A549 (cell line): ENCODE data around the gene IFT80. TPM values are rescaled to one million over a fixed set of nuclear protein-coding genes. Genes with fewer than 3 reads are reported as not detected.

ENCODE experiments used
- ATAC-seq, 2 experiments: fragments of 200-7000 bp in 1 of 2; fragments of >200 bp in 1 of 2; cut with Nextera tagmentation in 1 of 2; cut with Tn5 transposase in 1 of 2; 3 replicates each; pipeline versions ENCODE4 v1.8.0 to v1.9.1; 2018 to 2020; ENCODE audit warnings: mild to moderate bottlenecking in 1 of 2, moderate library complexity in 1 of 2
- CTCF ChIA-PET: fragments of 300-600 bp; sonication (Branson Sonifier 250); formaldehyde crosslinking; extraction: SDS; loops from one replicate; lab custom pipeline; 2021; ENCODE audit warnings: antibody characterized with exemption, inconsistent platforms; lab: Yijun Ruan, JAX
- POLR2A ChIA-PET: fragments of 350-600 bp; formaldehyde crosslinking; extraction: SDS; loops from one replicate; lab custom pipeline; 2021; ENCODE audit warnings: antibody characterized with exemption, inconsistent platforms; lab: Yijun Ruan, JAX
- DNase-seq, 2 experiments: peaks; one replicate each; pipeline versions ENCODE4 v3.0.0 to v3.0.0-alpha.2; 2011 to 2016; ENCODE audit warnings: low read depth in 1 of 2, low spot score in 1 of 2
- FAIRE-seq: peaks from 2 replicates; lab custom pipeline; 2011; peaks lifted over from hg19 to GRCh38; lab: Jason Lieb, UNC
- H3K27ac ChIP-seq, 2 experiments: fragments of >200 bp; sonication (Bioruptor Twin); formaldehyde crosslinking; 3 replicates each; pipeline ENCODE4 v1.5.1; 2016 to 2017
- H3K4me1 ChIP-seq: fragments of >200 bp; sonication (Bioruptor Twin); formaldehyde crosslinking; 3 replicates; pipeline ENCODE4 v1.6.1; 2016
- H3K4me2 ChIP-seq: fragments of >200 bp; sonication (Bioruptor Twin); formaldehyde crosslinking; 3 replicates; pipeline ENCODE4 v1.6.1; 2016
- H3K4me3 ChIP-seq: fragments of >200 bp; sonication (Bioruptor Twin); formaldehyde crosslinking; 3 replicates; pipeline ENCODE4 v1.5.1; 2016
- H3K9me3 ChIP-seq: fragments of >200 bp; sonication (Bioruptor Twin); formaldehyde crosslinking; 3 replicates; pipeline ENCODE4 v1.6.1; 2016
- EHMT2 ChIP-seq: fragments of 200-600 bp; sonication (generic); IDR thresholded peaks from 2 replicates; pipeline ENCODE4 v1.6.1; 2016; ENCODE audit warnings: antibody characterized with exemption, low read depth, mild to moderate bottlenecking, moderate library complexity
- EP300 ChIP-seq, 2 experiments: fragments of >200 bp; sonication (Bioruptor Twin); formaldehyde crosslinking; IDR thresholded peaks; 2 replicates in 1 of 2; 3 replicates in 1 of 2; pipeline ENCODE4 v1.6.1; 2016 to 2017
- HOXB13 ChIP-seq: fragments of 250-450 bp; sonication (Bioruptor Pico); IDR thresholded peaks from 2 replicates; pipeline ENCODE4 v1.5.0; 2020; ENCODE audit warnings: low read depth, mild to moderate bottlenecking, moderate library complexity
- JUNB ChIP-seq: fragments of >200 bp; sonication (Bioruptor Twin); formaldehyde crosslinking; IDR thresholded peaks from 2 replicates; pipeline ENCODE4 v1.6.1; 2016
- KDM1A ChIP-seq: fragments of 200-600 bp; sonication (generic); IDR thresholded peaks from 2 replicates; pipeline ENCODE4 v1.6.1; 2016; ENCODE audit warnings: low read depth, mild to moderate bottlenecking
- KDM5A ChIP-seq: fragments of 200-600 bp; sonication (generic); IDR thresholded peaks from 2 replicates; pipeline ENCODE4 v1.6.1; 2016; ENCODE audit warnings: antibody characterized with exemption, mild to moderate bottlenecking
- MAZ ChIP-seq: fragments of 150-350 bp; IDR thresholded peaks from 2 replicates; pipeline ENCODE4 v1.6.1; 2014; ENCODE audit warnings: antibody characterized with exemption, low read depth, low read length, borderline replicate concordance
- NFE2L2 ChIP-seq: fragments of 150-350 bp; conservative IDR thresholded peaks from 2 replicates; pipeline ENCODE4 v1.6.1; 2014; ENCODE audit warnings: low read length
- PHF8 ChIP-seq: fragments of 200-600 bp; sonication (generic); IDR thresholded peaks from 2 replicates; pipeline ENCODE4 v1.6.1; 2016; ENCODE audit warnings: low read depth, mild to moderate bottlenecking, antibody characterized with exemption, moderate library complexity, borderline replicate concordance
- POLR2AphosphoS2 ChIP-seq: conservative IDR thresholded peaks from 2 replicates; pipeline ENCODE4 v1.6.1; 2012; ENCODE audit warnings: low read length, improper control_type of control experiment, inconsistent platforms
- RAD21 ChIP-seq, 2 experiments: fragments of >200 bp in 1 of 2; sonication (Bioruptor Twin) in 1 of 2; formaldehyde crosslinking in 1 of 2; IDR thresholded peaks in 1 of 2; conservative IDR thresholded peaks in 1 of 2; 2 replicates in 1 of 2; 3 replicates in 1 of 2; pipeline ENCODE4 v1.6.1; 2012 to 2018; ENCODE audit warnings: inconsistent platforms in 1 of 2
- RFX5 ChIP-seq: fragments of 450-650 bp; IDR thresholded peaks from 2 replicates; pipeline ENCODE4 v1.7.1; 2014; ENCODE audit warnings: antibody characterized with exemption, mild to moderate bottlenecking, moderate library complexity
- SMC3 ChIP-seq: fragments of >200 bp; sonication (Bioruptor Twin); formaldehyde crosslinking; IDR thresholded peaks from 3 replicates; pipeline ENCODE4 v1.6.1; 2018; ENCODE audit warnings: inconsistent platforms
- SREBF2 ChIP-seq: fragments of 450-650 bp; IDR thresholded peaks from 2 replicates; pipeline ENCODE4 v1.6.1; 2014; ENCODE audit warnings: mild to moderate bottlenecking, moderate library complexity
- TFCP2L1 ChIP-seq: fragments of 250-450 bp; sonication (Bioruptor Pico); IDR thresholded peaks from 2 replicates; pipeline ENCODE4 v1.5.0; 2021; ENCODE audit warnings: mild to moderate bottlenecking
- TP53 ChIP-seq: fragments of 250-450 bp; sonication (Bioruptor Pico); IDR thresholded peaks from 2 replicates; pipeline ENCODE4 v1.5.0; 2021; ENCODE audit warnings: mild to moderate bottlenecking, moderate library complexity
- ZFP36 ChIP-seq: fragments of 450-650 bp; IDR thresholded peaks from 2 replicates; pipeline ENCODE4 v1.6.1; 2014; ENCODE audit warnings: borderline replicate concordance; ENCODE audit not compliant: partially characterized antibody
- ZSCAN20 ChIP-seq: fragments of 250-450 bp; sonication (Bioruptor Pico); IDR thresholded peaks from 2 replicates; pipeline ENCODE4 v1.8.0; 2022; ENCODE audit warnings: mild to moderate bottlenecking, moderate library complexity
- WGBS: methylation state at CpG from one replicate; pipeline ENCODE4 v1.1.6; 2017; ENCODE audit errors: missing lambda C conversion rate; 5-methylcytosine and 5-hydroxymethylcytosine counted together
- polyA plus RNA-seq, 4 experiments: library from polyadenylated mRNA; depleted of rRNA in 3 of 4; stranded (reverse); fragments of >200 nt; fragmentation: RNase III in 1 of 4; extraction: RNeasy Plus Mini Kit Qiagen cat#74134 plus additional on column Dnase treatment in 1 of 4; gene quantifications; 2 replicates in 3 of 4; 3 replicates in 1 of 4; pipeline ENCODE4 v1.2.3, GENCODE V29; 2011 to 2017
- TF ChIP-seq, protein P1 (sequence below): fragments of 250-450 bp; sonication (Bioruptor Pico); IDR thresholded peaks from 2 replicates; pipeline ENCODE4 v1.5.0; 2021; ENCODE audit warnings: mild to moderate bottlenecking, moderate library complexity, borderline replicate concordance

The IFT80 gene
- polyA plus RNA-seq, 2 of the 4 experiments (the other 2 are of a cell fraction): 30.6 to 41.8 TPM

DNA sequence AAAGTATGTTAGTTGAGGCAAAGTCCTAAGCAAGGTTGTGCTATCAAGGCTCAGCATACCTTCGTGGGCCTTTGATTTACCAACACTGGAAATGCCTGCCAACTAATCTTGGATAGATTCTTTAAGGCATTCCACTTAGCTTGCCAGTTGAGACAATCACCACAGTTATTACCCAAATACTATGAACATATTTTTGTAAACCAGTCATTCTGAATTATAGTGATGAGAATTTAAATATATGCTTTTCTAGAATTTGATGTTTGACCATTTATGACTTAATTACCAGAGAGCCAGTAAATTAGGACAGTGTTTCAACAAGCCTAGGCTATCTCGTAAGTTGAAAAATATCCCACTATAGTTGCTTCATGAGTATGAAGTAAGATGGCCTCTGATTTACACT lies 35.0 kb upstream of the IFT80 start:
- no peak overlapping the region for H3K4me3 ChIP-seq
- H3K9me3 ChIP-seq: no peaks in the 10 kb centered on the region
- no peak for FAIRE-seq
- no peak overlapping the region for H3K4me2 ChIP-seq
- no peak overlapping the region for H3K27ac ChIP-seq
- no peaks in the 10 kb centered on the region for H3K4me1 ChIP-seq
- ChIA-PET CTCF (no interaction called here), POLR2A (no interaction called here)
- no peak for DNase-seq
- no peak for ATAC-seq
- 81% methylated on average over 2 of the region's 2 CpGs for WGBS
- TF ChIP-seq ZSCAN20 (no peak), TFCP2L1 (CRISPR knock-in tag) (no peak), SMC3 (no peak), ZFP36 (no peak), JUNB (no peak), EP300 (IDR thresholded peaks at IDR 0.05) (no peak), SREBF2 (no peak), MAZ (no peak), PHF8 (no peak), KDM5A (no peak), TP53 (CRISPR knock-in tag) (no peak), RAD21 (conservative IDR thresholded peaks at IDR 0.05 in 1 of 2, IDR thresholded peaks at IDR 0.05 in 1 of 2) (no peak)
- TF ChIP-seq, protein P1, sequence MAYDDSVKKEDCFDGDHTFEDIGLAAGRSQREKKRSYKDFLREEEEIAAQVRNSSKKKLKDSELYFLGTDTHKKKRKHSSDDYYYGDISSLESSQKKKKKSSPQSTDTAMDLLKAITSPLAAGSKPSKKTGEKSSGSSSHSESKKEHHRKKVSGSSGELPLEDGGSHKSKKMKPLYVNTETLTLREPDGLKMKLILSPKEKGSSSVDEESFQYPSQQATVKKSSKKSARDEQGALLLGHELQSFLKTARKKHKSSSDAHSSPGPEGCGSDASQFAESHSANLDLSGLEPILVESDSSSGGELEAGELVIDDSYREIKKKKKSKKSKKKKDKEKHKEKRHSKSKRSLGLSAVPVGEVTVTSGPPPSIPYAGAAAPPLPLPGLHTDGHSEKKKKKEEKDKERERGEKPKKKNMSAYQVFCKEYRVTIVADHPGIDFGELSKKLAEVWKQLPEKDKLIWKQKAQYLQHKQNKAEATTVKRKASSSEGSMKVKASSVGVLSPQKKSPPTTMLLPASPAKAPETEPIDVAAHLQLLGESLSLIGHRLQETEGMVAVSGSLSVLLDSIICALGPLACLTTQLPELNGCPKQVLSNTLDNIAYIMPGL (CRISPR knock-in tag): no peak
- TF ChIP-seq, all 56 proteins: peak for 0

DNA sequence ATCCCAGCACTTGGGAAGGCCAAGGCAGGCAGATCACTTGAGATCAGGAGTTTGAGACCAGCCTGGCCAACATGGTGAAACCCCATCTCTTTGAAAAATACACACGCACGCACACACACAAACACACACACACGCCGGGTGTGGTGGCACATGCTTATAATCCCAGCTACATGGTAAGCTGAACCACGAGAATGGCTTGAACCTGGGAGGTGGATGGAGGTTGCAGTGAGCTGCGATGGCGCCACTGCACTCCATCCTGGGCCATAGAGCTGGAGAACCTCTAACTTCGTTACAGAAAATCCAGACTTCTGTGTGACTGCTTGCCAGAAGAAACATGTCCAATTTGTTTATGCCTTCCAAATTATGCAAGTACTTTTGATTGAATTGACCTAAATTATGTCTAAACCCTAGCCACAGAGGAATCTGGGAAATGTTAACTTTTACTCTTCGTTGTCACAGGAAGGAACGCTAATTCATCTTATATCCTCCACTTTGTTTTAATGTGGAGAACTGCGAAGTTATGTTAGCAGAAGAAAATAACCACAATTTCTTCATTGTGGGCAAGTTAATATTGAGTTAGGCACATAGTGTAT lies 28.9 kb upstream of the IFT80 start:
- CTCF ChIA-PET: interaction anchor here (1.5 kb wide), 1 partner anchor 15 kb away, joined by 3 read pairs; no protein-coding TSS in a partner anchor

DNA sequence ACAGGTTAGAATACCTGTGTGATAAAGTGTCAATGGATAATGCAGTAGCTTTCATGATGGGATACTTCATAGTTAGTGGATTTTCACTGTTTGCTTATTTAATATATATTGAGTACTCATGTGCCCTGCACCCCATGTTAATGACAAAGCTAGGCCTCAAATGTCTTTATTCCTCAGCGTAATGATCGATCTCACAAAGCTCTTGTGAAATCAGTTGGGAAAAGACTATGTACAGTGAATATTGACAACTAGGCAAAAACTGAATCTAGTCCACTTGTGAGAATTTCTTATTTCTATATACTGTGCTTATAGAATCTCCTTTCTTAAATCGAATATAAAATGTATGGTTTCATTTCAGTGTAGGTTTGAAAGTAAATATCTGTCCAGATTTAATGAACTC lies 18.3 kb upstream of the IFT80 start:
- no peak overlapping the region for H3K27ac ChIP-seq
- 0 out of 3 replicates have a peak, but pooled peaks cover 6% of the 10 kb centered on the region for H3K4me1 ChIP-seq
- ChIA-PET CTCF (interaction anchor here (2.5 to 5.8 kb wide), 2 partner anchors 385 to 532 kb away, joined by 7 to 37 read pairs; no protein-coding TSS in a partner anchor), POLR2A (no interaction called here)
- no peak overlapping the region for H3K4me3 ChIP-seq
- no peaks in the 10 kb centered on the region for H3K9me3 ChIP-seq
- FAIRE-seq (no peak), ATAC-seq (no peak), DNase-seq (no peak)
- H3K4me2 ChIP-seq: no peak overlapping the region
- WGBS: 77% methylated on average over 3 of the region's 3 CpGs
- TF ChIP-seq RFX5 (no peak), NFE2L2 (no peak), EHMT2 (no peak), RAD21 (conservative IDR thresholded peaks at IDR 0.05 in 1 of 2, IDR thresholded peaks at IDR 0.05 in 1 of 2) (no peak), KDM1A (no peak), SMC3 (no peak), HOXB13 (CRISPR knock-in tag) (no peak)
- TF ChIP-seq, protein P1 (CRISPR knock-in tag): no peak

More for the DNA sequence above, 28.9 kb upstream of the IFT80 start:
- H3K4me2 ChIP-seq: no peak overlapping the region
- ATAC-seq: no peak
- TF ChIP-seq POLR2AphosphoS2 (peak; percentile 62; the same call in 1 of the 2 replicates), JUNB (no peak)
- no peak overlapping the region for H3K4me3 ChIP-seq
- DNase-seq: no peak
- no peaks in the 10 kb centered on the region for H3K9me3 ChIP-seq
- no peaks in the 10 kb centered on the region for H3K4me1 ChIP-seq
- FAIRE-seq: no peak
- 96% methylated on average over 11 of the region's 11 CpGs for WGBS
- no peak overlapping the region for H3K27ac ChIP-seq
- POLR2A ChIA-PET: no interaction called here
